ENCODE data around the gene KCNA3.

KCNA3 gene

DNA sequence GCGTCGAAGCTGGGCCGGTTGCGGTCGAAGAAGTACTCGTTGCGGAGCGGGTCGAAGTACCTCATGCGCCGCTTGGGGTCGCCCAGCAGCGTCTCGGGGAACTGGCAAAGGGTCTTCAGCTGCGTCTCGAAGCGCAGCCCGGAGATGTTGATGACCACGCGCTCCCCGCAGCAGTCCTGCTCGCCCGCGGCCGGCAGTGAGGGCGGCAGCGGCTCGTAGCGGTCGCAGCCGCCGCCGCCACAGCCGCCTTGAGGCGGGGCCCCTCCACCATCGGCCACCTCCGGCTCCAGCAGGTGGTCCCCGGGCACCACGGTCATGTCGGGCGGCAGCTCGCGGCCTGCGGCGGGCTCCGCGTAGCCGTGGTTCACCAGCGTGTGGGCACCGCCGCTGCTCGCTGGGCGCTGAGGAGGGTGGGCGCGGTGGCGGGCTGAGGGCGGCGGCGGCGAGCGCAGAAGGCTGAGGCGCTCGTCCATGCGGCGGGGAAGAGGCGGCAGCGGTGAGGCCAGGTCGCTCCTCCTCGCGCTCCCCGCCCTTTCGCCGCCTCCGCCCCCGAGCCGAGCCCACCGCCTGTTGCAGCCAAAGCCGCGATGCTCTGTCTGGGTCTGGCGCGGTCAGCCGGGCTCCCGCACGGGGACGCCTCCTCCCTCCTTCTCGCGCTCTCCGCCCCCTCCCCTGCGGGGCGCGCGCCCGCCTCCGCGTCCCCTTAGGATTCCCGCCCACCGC lies at the start of gene KCNA3:
KCNA3 (minus strand) TSS at position 604 of the 723 bp plus-strand sequence; CDS start at position 473, 131 bp downstream.
- H3K4me3 ChIP-seq (ENCODE audit: control insufficient read depth, low read depth, low read length): no peak within 1 kb of the TSS
- no peak for DNase-seq (ENCODE audit: low read depth)
- TF ChIP-seq, protein P1, sequence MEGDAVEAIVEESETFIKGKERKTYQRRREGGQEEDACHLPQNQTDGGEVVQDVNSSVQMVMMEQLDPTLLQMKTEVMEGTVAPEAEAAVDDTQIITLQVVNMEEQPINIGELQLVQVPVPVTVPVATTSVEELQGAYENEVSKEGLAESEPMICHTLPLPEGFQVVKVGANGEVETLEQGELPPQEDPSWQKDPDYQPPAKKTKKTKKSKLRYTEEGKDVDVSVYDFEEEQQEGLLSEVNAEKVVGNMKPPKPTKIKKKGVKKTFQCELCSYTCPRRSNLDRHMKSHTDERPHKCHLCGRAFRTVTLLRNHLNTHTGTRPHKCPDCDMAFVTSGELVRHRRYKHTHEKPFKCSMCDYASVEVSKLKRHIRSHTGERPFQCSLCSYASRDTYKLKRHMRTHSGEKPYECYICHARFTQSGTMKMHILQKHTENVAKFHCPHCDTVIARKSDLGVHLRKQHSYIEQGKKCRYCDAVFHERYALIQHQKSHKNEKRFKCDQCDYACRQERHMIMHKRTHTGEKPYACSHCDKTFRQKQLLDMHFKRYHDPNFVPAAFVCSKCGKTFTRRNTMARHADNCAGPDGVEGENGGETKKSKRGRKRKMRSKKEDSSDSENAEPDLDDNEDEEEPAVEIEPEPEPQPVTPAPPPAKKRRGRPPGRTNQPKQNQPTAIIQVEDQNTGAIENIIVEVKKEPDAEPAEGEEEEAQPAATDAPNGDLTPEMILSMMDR (IDR thresholded peaks at IDR 0.05; ENCODE audit: control insufficient read depth, insufficient read depth, low read depth, low read length, missing control alignments): no peak

DNA sequence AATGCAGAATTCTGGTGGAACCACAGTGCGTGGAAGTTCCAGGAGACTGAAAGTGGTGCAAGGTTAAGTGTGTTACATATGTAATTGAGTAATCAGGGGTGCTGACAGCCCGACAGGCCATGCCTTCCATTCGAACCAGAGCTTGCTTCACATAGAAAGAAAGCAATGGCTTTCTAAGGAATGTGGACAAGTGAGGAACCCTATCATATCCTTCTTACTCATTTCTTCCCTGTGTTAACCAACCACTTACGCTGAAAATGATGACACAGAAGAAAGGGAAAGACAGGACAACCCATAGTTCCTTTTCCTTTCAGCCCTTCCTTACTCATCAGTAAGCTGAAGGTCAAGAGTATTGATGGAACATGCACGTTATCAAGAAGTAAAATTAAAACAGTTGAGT lies 48.1 kb upstream of the KCNA3 start:
- TF ChIP-seq, protein P1 (IDR thresholded peaks at IDR 0.05; ENCODE audit: control insufficient read depth, insufficient read depth, low read depth, low read length, missing control alignments): no peak
- no peak for DNase-seq (ENCODE audit: low read depth)
- H3K4me3 ChIP-seq (ENCODE audit: control insufficient read depth, low read depth, low read length): no peak overlapping the region

- H3K4me3 ChIP-seq (ENCODE audit: control insufficient read depth, low read depth, low read length): no peak overlapping the region
- TF ChIP-seq, protein P1 (IDR thresholded peaks at IDR 0.05; ENCODE audit: control insufficient read depth, insufficient read depth, low read depth, low read length, missing control alignments): no peak
- DNase-seq (ENCODE audit: low read depth): no peak
These were observed 45.2 kb upstream of the KCNA3 start for GRCh38 chr1:110719908-110720307.

GRCh38 chr1:110718452-110718851 lies 43.7 kb upstream of the KCNA3 start:
- TF ChIP-seq, protein P1 (IDR thresholded peaks at IDR 0.05; ENCODE audit: control insufficient read depth, insufficient read depth, low read depth, low read length, missing control alignments): no peak
- H3K4me3 ChIP-seq (ENCODE audit: control insufficient read depth, low read depth, low read length): no peak overlapping the region

DNA sequence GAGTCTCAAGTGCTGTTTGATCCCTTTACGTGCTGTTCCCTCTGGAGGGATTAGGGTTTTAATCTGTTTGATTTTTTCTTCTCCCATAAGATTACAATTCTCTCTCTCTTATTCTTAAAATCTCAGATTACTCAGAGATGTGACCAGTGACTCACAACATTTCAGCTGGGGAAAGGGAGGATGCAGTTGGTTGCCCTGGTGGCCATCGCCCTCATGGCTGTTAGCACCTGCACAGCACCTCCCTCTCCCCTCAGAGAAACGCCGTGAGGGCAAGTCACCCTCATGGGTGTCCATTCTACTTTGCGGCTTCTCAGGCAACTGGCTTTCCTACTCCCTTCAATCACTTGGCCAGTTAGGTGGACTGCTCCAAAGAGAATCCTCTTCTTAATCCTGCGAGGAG lies 42.4 kb upstream of the KCNA3 start:
- no peak for DNase-seq (ENCODE audit: low read depth)
- TF ChIP-seq, protein P1 (IDR thresholded peaks at IDR 0.05; ENCODE audit: control insufficient read depth, insufficient read depth, low read depth, low read length, missing control alignments): no peak

More at GRCh38 chr1:110718452-110718851, 43.7 kb upstream of the KCNA3 start:
- DNase-seq (ENCODE audit: low read depth): no peak

GRCh38 chr1:110714374-110714995 lies 39.7 kb upstream of the KCNA3 start:
- DNase-seq (ENCODE audit: low read depth): no peak
- TF ChIP-seq, protein P1 (IDR thresholded peaks at IDR 0.05; ENCODE audit: control insufficient read depth, insufficient read depth, low read depth, low read length, missing control alignments): no peak
- no peak overlapping the region for H3K4me3 ChIP-seq (ENCODE audit: control insufficient read depth, low read depth, low read length)

More for the DNA sequence above, 42.4 kb upstream of the KCNA3 start:
- H3K4me3 ChIP-seq (ENCODE audit: control insufficient read depth, low read depth, low read length): no peak overlapping the region
